Activated T-helper 1 cell treated with anti-CD3 and anti-CD28 coated beads, Interleukin-2, amount 50 U/mL, for 16 hours (primary cell): ENCODE data around the gene CCDC61.

ENCODE experiments used
- DNase-seq, 2 donors: peaks; one replicate each; pipeline ENCODE4 v3.0.0-alpha.2; 2020; ENCODE audit warnings: low read depth in 1 of 2, low spot score in 1 of 2

The CCDC61 gene

DNA sequence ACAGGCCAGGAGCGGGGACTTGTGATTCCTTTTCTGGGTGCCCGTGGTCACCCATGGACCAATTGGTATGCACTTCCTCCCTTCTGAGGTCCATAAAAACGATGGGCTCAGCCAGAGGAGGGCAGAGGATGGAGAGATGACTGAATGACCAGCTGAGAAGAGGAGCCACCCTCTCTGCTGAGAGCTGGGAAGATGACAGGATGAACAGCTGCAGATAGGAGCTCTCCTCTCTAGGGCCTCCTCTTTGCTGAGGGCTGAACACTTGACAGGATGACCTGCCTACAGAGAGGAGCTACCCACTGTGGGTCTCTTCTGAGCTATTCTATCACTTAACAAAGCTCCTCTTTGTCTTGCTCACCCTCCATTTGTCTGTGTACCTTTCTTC lies 41.5 kb downstream of the CCDC61 start:
- DNase-seq, result no peak

GRCh38 chr19:46040125-46040524 lies 44.9 kb downstream of the CCDC61 start:
- DNase-seq, result no peak

DNA sequence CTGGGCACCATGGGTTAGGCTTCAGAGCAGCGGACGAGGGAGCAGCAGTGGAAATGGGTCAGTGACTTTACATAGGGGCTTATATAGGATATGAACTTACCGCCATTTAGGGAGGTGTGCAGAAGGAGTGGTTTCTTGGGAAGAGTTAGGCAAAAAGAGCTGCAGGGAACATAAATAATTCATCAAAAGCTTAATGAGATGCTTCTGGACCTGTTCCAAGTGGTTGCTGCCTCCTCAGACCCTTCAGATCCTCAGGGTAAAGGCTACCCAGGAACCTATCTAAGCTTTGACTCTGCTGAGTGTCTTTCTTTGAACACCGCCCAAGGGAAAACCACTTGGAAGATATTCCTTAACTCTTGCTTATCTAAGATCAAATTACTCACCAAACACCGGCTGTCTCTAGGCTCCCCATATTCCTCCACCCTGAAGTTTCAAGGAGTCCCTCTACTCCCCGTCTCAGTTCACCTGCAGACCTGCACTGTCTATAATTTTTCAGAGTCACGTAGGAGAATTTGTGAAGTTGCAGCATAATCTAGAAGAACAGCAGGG lies 45.8 kb downstream of the CCDC61 start, which contains the start of gene IGFL4:
IGFL4 (minus strand) TSS at position 51 of the 549 bp plus-strand sequence; CDS start at position 11, 40 bp downstream.
- no peak for DNase-seq

DNA sequence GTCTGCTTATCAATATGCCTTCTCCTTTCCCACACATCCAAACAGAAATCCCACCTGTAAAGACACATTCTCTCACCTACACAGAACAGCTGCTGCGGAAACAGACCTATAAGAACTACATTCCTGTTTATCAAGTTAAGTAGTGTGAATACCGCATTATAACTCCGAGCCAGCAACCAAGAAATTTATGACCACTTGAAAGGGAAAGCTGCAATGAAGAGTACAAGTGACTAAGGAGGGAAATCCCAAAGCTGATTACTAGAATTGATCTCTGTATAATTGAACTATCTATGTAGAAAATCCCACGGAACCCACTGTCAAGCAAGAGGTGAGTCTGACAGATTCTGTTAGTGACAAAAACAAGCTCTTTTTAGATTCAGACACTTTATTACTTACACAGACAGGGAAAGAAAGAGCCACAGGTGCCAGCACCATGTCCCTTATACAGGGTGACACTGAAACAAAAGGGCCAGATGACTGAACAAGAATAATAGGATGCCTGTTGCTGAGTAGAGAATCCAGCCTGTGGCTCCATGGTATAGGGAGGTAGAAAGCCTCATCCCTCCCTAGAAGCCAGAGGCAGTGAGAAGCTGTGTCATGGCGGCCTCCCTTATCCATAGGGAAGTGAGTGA lies 47.1 kb downstream of the CCDC61 start:
- no peak for DNase-seq

- DNase-seq, result no peak
These were observed 48.3 kb downstream of the CCDC61 start for GRCh38 chr19:46043519-46043918.

- no peak for DNase-seq
These were observed 54.3 kb downstream of the CCDC61 start for GRCh38 chr19:46049597-46049996.

GRCh38 chr19:46052896-46053295 lies 57.6 kb downstream of the CCDC61 start:
- DNase-seq, result no peak

- DNase-seq, result no peak
These were observed 61.3 kb downstream of the CCDC61 start for GRCh38 chr19:46056536-46056935.

- DNase-seq, result no peak
These were observed 63.5 kb downstream of the CCDC61 start for GRCh38 chr19:46058778-46059177.

DNA sequence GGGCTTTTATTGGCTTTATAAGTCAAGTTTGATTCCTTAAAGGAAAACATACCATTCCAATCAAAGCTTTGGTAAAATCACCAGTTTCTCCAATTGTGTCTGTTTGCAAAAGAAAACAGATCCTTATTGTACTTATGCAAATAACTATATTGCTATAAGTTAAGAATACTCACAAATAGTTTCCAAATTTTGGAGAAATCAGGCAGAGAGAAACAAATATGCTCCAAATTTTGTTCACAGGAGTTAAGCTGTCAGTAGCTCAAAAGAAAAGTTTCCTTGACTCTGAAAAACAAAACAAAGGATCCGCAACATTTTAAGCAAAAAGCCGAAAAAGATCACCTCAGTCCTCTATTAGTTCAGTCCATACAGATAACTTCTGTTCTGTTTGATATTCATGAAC lies 64.7 kb downstream of the CCDC61 start:
- no peak for DNase-seq

DNA sequence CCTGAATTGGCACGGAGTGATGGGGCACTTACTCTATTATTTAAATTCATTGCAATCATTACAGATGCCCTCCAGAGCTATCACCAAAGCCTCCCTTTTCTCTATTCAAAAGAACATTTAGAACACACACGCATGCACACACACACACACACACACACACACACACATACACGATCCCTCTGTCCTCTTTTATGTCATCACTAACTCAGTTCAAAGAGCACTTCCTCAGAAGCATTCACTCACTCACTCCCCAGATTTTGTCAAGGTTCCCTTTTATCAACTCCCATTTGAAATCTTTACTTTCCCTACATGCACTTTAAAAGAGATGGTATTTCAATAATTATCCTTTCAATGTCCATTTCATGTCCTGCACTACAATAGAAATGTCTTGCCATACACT lies 67.9 kb downstream of the CCDC61 start:
- DNase-seq, result no peak

DNA sequence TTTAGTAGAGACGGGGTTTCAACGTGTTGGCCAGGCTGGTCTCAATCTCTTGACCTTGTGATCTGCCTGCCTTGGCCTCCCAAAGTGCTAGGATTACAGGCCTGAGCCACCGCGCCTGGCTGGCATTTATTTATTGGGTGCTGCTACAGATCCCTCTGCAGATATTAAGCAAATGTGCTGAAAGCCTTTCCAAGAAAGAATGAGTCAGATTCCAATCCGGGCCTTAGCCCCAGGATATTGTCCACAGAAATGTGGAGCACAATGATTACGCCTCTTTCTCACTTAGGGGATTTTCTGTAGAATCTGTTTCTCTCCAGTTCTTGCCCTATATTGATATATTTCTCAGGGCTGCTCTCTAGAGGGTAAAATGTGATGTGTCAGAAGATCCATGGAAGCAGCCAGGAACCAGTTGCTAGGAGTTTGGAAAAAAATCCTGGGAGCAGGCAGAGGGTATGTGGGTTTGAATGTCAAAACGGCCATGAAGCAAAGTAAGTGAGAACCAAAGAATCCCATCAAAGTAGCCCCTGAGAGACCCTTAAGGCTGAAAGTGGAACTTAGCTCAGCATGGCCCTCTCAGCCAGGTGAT lies 70.3 kb downstream of the CCDC61 start:
- no peak for DNase-seq

- no peak for DNase-seq
These were observed 71.2 kb downstream of the CCDC61 start for GRCh38 chr19:46066471-46066870.

DNA sequence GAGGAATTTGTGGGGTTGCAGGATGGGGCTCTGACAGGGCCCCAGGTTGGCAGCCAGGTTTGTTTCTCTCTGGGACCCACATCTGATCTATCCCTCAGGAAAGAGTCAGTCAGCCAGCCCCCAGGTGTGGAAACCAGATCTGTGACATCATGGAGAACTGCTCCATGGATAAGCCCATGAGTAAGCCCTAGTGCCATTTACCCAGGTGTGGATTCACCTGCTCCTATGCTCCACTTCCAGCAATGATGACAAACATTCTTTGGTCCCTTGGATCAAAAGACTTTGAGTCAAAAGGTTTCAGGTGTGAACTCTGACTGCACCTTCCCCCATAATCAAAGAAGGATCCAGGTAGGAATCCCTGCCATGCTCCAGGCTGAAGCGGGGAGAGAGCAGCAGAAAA lies 72.4 kb downstream of the CCDC61 start:
- no peak for DNase-seq
